DND-41 (cell line): ENCODE results near the gene SLC10A2.

Experiments used
- ATAC-seq: fragments of 200-7000 bp; cut with Tn5 transposase; 3 replicates; pipeline ENCODE4 v1.9.1; 2021; ENCODE audit warnings: low read depth; ENCODE audit not compliant: insufficient read depth
- DNase-seq: peaks from one replicate; pipeline ENCODE4 v3.0.0-alpha.2; 2020
- H2AFZ ChIP-seq: 2 replicates; pipeline ENCODE4 v1.6.0; 2012; ENCODE audit warnings: low read depth, low read length
- H3K27ac ChIP-seq: 2 replicates; pipeline ENCODE4 v1.5.1; 2012; ENCODE audit warnings: low read length, inconsistent platforms
- H3K27me3 ChIP-seq: fragments of 200-600 bp; sonication (generic); 2 replicates; pipeline ENCODE4 v1.6.0; 2012; ENCODE audit warnings: low read length, mild to moderate bottlenecking, inconsistent platforms; ENCODE audit not compliant: insufficient read depth, poor library complexity
- H3K36me3 ChIP-seq: 2 replicates; pipeline ENCODE4 v1.5.1; 2012; ENCODE audit warnings: low read length, inconsistent platforms; ENCODE audit not compliant: insufficient read depth
- H3K4me1 ChIP-seq: 2 replicates; pipeline ENCODE4 v1.5.1; 2012; ENCODE audit warnings: mild to moderate bottlenecking, low read length; ENCODE audit not compliant: insufficient read depth
- H3K4me2 ChIP-seq: 2 replicates; pipeline ENCODE4 v1.6.0; 2012; ENCODE audit warnings: mild to moderate bottlenecking, moderate library complexity, low read length, inconsistent platforms; ENCODE audit not compliant: insufficient read depth
- H3K4me3 ChIP-seq, 2 experiments: fragments of 200-600 bp in 1 of 2; shearing (Covaris generic) in 1 of 2; 2 replicates each; pipeline ENCODE4 v1.5.1; 2012 to 2016; ENCODE audit warnings: inconsistent platforms in 2 of 2, low read length in 2 of 2, mild to moderate bottlenecking in 2 of 2, low read depth in 1 of 2, moderate library complexity in 1 of 2
- H3K79me2 ChIP-seq: 2 replicates; pipeline ENCODE4 v1.6.0; 2012; ENCODE audit warnings: low read length, inconsistent platforms; ENCODE audit not compliant: insufficient read depth
- H3K9ac ChIP-seq: 2 replicates; pipeline ENCODE4 v1.6.0; 2012; ENCODE audit warnings: low read depth, mild to moderate bottlenecking, inconsistent platforms, low read length, moderate library complexity
- H3K9me3 ChIP-seq: 2 replicates; pipeline ENCODE4 v1.5.1; 2012; ENCODE audit warnings: low read length, moderate library complexity, mild to moderate bottlenecking, inconsistent platforms; ENCODE audit not compliant: insufficient read depth, severe bottlenecking
- H4K20me1 ChIP-seq: 2 replicates; pipeline ENCODE4 v1.6.0; 2012; ENCODE audit warnings: low read length; ENCODE audit not compliant: insufficient read depth
- EZH2 ChIP-seq: IDR thresholded peaks from 3 replicates; pipeline ENCODE4 v1.6.1; 2012; ENCODE audit warnings: borderline replicate concordance, low read depth, mild to moderate bottlenecking, moderate library complexity, low read length, inconsistent platforms; ENCODE audit not compliant: severe bottlenecking
- TF ChIP-seq, protein P1 (sequence below): IDR thresholded peaks from 2 replicates; pipeline ENCODE4 v1.5.1; 2012; ENCODE audit warnings: borderline replicate concordance, low read length, moderate library complexity, mild to moderate bottlenecking; ENCODE audit not compliant: poor library complexity, severe bottlenecking; ENCODE audit errors: extremely low read depth

Gene SLC10A2

GRCh38 chr13:103036268-103036667, 29.9 kb downstream of the SLC10A2 start:
- H3K27me3 ChIP-seq, result peaks cover 3% of the 10 kb centered on the region
- no peaks in the 10 kb centered on the region for H3K9me3 ChIP-seq
- no peak overlapping the region for H3K9ac ChIP-seq
- no peaks in the 10 kb centered on the region for H3K79me2 ChIP-seq
- ATAC-seq, result no peak
- H4K20me1 ChIP-seq, result no peaks in the 10 kb centered on the region
- no peaks in the 10 kb centered on the region for H3K36me3 ChIP-seq
- no peak overlapping the region for H3K27ac ChIP-seq
- no peak overlapping the region for H2AFZ ChIP-seq
- no peaks in the 10 kb centered on the region for H3K4me1 ChIP-seq
- no peak overlapping the region for H3K4me3 ChIP-seq
- TF ChIP-seq EZH2, result no peak
- TF ChIP-seq, protein P1, sequence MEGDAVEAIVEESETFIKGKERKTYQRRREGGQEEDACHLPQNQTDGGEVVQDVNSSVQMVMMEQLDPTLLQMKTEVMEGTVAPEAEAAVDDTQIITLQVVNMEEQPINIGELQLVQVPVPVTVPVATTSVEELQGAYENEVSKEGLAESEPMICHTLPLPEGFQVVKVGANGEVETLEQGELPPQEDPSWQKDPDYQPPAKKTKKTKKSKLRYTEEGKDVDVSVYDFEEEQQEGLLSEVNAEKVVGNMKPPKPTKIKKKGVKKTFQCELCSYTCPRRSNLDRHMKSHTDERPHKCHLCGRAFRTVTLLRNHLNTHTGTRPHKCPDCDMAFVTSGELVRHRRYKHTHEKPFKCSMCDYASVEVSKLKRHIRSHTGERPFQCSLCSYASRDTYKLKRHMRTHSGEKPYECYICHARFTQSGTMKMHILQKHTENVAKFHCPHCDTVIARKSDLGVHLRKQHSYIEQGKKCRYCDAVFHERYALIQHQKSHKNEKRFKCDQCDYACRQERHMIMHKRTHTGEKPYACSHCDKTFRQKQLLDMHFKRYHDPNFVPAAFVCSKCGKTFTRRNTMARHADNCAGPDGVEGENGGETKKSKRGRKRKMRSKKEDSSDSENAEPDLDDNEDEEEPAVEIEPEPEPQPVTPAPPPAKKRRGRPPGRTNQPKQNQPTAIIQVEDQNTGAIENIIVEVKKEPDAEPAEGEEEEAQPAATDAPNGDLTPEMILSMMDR, result no peak
- H3K4me2 ChIP-seq, result no peak overlapping the region
- no peak for DNase-seq

DNA sequence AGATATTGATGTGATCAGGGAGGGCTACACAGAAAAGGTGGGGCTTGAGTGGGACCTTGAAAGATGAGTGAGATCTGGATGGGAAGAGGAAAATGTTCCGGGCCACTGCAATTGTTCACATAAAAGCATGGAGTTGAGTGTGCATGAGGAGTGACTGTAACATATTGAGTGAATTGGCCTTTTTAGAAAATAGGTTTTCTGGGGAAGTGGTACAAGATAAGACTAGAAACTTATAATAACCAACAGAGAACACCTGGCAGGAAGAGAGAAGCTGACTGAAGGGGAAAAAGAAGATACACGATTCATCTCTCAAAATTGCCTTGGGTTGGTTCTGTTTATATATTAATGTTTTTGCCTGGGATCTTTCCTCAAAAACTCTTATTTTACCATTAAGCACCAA, 32.2 kb downstream of the SLC10A2 start:
- DNase-seq, result no peak
- Histone ChIP-seq H3K9me3 (no peaks in the 10 kb centered on the region), H3K27me3 (no peaks in the 10 kb centered on the region), H4K20me1 (no peaks in the 10 kb centered on the region), H3K27ac (no peak overlapping the region), H3K79me2 (no peaks in the 10 kb centered on the region), H3K36me3 (no peaks in the 10 kb centered on the region), H3K4me3 (no peak overlapping the region), H3K4me1 (no peaks in the 10 kb centered on the region), H3K4me2 (no peak overlapping the region), H3K9ac (no peak overlapping the region), H2AFZ (no peak overlapping the region)
- ATAC-seq, result no peak
- TF ChIP-seq, protein P1, result no peak
- no peak for TF ChIP-seq EZH2

DNA sequence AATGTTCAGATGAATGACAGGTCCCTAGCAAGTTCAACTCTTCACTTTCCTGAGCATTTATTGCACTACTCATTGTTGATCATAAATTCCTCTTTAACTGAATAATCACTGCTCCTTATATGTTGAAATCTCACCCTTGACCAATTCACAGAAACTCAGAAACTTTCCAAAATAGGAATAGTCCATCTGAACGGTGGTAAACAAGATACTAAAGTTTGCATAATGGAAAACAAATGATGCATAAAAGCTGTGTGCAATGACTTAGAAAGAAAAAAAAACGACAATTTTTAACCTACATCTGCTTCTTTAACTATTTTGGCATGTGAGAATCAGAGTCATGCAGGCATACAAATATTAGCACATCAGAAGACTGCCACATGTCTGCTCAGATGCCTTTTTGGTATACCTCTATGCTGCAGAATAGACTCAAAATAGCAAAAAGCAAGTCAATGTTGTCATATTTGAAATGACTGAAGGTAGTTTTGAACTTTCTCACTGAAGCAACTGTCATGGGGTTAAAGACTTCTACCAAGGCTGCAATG, 34.8 kb downstream of the SLC10A2 start:
- no peak for TF ChIP-seq EZH2
- TF ChIP-seq, protein P1, result no peak
- Histone ChIP-seq H3K9ac (no peak overlapping the region), H3K27ac (no peak overlapping the region)

GRCh38 chr13:103030776-103031175, 35.4 kb downstream of the SLC10A2 start:
- Histone ChIP-seq H3K9me3 (no peaks in the 10 kb centered on the region), H3K9ac (no peak overlapping the region), H3K27me3 (no peaks in the 10 kb centered on the region), H3K4me3 (no peak overlapping the region), H3K4me1 (no peaks in the 10 kb centered on the region), H3K4me2 (no peak overlapping the region), H3K27ac (no peak overlapping the region), H2AFZ (no peak overlapping the region), H4K20me1 (no peaks in the 10 kb centered on the region), H3K36me3 (no peaks in the 10 kb centered on the region), H3K79me2 (no peaks in the 10 kb centered on the region)
- no peak for DNase-seq
- no peak for TF ChIP-seq EZH2
- TF ChIP-seq, protein P1, result no peak
- ATAC-seq, result no peak

More for the DNA sequence above, 34.8 kb downstream of the SLC10A2 start:
- H3K9me3 ChIP-seq, result no peaks in the 10 kb centered on the region
- H3K4me3 ChIP-seq, result no peak overlapping the region
- no peaks in the 10 kb centered on the region for H3K27me3 ChIP-seq
- H2AFZ ChIP-seq, result no peak overlapping the region
- no peaks in the 10 kb centered on the region for H3K4me1 ChIP-seq
- ATAC-seq (no peak), DNase-seq (no peak)
- H3K4me2 ChIP-seq, result no peak overlapping the region
- H4K20me1 ChIP-seq, result no peaks in the 10 kb centered on the region
- H3K36me3 ChIP-seq, result no peaks in the 10 kb centered on the region
- no peaks in the 10 kb centered on the region for H3K79me2 ChIP-seq
